Measurements from ENCODE around the gene QRICH1.

GRCh38 chr3:49009396-49009795 is 84.5 kb downstream of the QRICH1 start:
- TF ChIP-seq POLR2A (IDR thresholded peaks at IDR 0.05; ENCODE audit: low read depth, low read length) (no peak), CTCF (conservative IDR thresholded peaks at IDR 0.05; ENCODE audit: low read depth, low read length) (no peak), RCOR1 (IDR thresholded peaks at IDR 0.05; ENCODE audit: insufficient replicate concordance, low read length) (no peak), MXI1 (IDR thresholded peaks at IDR 0.05; ENCODE audit: borderline replicate concordance, low read depth, low read length) (no peak)
- TF ChIP-seq, protein P1, sequence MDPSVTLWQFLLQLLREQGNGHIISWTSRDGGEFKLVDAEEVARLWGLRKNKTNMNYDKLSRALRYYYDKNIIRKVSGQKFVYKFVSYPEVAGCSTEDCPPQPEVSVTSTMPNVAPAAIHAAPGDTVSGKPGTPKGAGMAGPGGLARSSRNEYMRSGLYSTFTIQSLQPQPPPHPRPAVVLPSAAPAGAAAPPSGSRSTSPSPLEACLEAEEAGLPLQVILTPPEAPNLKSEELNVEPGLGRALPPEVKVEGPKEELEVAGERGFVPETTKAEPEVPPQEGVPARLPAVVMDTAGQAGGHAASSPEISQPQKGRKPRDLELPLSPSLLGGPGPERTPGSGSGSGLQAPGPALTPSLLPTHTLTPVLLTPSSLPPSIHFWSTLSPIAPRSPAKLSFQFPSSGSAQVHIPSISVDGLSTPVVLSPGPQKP (IDR thresholded peaks at IDR 0.05; ENCODE audit: borderline replicate concordance, low read depth, low read length), result no peak
